Left kidney (tissue), 2 donors: ENCODE measurements around the gene ZMAT2. TPM values are rescaled to one million over a fixed set of nuclear protein-coding genes. Genes with fewer than 3 reads are reported as not detected.
A peak's percentile ranks its signal among the peaks of the same experiment; 100 is the strongest.
"Not testable (repeated sequence)": the region's sequence is repeated elsewhere in the genome, so short reads cannot be mapped to it uniquely, and the experiment has no call there.

Source experiments
- DNase-seq: peaks from one replicate; pipeline ENCODE4 v3.0.0-alpha.2; 2013
- polyA plus RNA-seq: library from polyadenylated mRNA; unstranded; fragments of 120-200 nt; gene quantifications from one replicate; pipeline ENCODE4 v1.2.1, GENCODE V29; 2013; ENCODE audit not compliant: insufficient read length

Gene ZMAT2
- polyA plus RNA-seq, 1 donor = 124 TPM

GRCh38 chr5:140696891-140697492 is 3.3 kb upstream of the ZMAT2 start:
- no peak for DNase-seq

- DNase-seq = no peak
These were observed 7.6 kb downstream of the ZMAT2 start for GRCh38 chr5:140707812-140708211.

- not testable (repeated sequence) for DNase-seq
These were observed 8.5 kb downstream of the ZMAT2 start for GRCh38 chr5:140708787-140709186.

GRCh38 chr5:140710899-140711552 is 10.8 kb downstream of the ZMAT2 start:
- DNase-seq = peak; percentile 91

- DNase-seq = no peak
These were observed 11.5 kb downstream of the ZMAT2 start for GRCh38 chr5:140711794-140712193.

- no peak for DNase-seq
These were observed 13.4 kb downstream of the ZMAT2 start for GRCh38 chr5:140713562-140714094.

- not testable (repeated sequence) for DNase-seq
These were observed 16.0 kb downstream of the ZMAT2 start for GRCh38 chr5:140716238-140716637.

- DNase-seq = no peak
These were observed 18.0 kb downstream of the ZMAT2 start for GRCh38 chr5:140718266-140718592.

GRCh38 chr5:140720738-140721137 is 20.5 kb downstream of the ZMAT2 start:
- not testable (repeated sequence) for DNase-seq

GRCh38 chr5:140721395-140721794 is 21.1 kb downstream of the ZMAT2 start:
- not testable (repeated sequence) for DNase-seq

GRCh38 chr5:140725799-140726471 is 25.7 kb downstream of the ZMAT2 start:
- peak; percentile 44 for DNase-seq

GRCh38 chr5:140733098-140733497 is 32.9 kb downstream of the ZMAT2 start:
- no peak for DNase-seq

GRCh38 chr5:140734354-140734753 is 34.1 kb downstream of the ZMAT2 start:
- no peak for DNase-seq

- DNase-seq = no peak
These were observed 37.2 kb downstream of the ZMAT2 start for GRCh38 chr5:140737486-140737885.

- no peak for DNase-seq
These were observed 41.7 kb downstream of the ZMAT2 start for GRCh38 chr5:140741967-140742366.

GRCh38 chr5:140753561-140753960 is 53.3 kb downstream of the ZMAT2 start:
- no peak for DNase-seq

Other genes starting within 250 kb of the ZMAT2 start
- gene EIF4EBP3, start 152.8 kb upstream of the ZMAT2 start, polyA plus RNA-seq = 10.5 TPM
- gene SRA1, start 143.0 kb upstream of the ZMAT2 start, polyA plus RNA-seq = 27.2 TPM
- 58.6 TPM for gene APBB3, start 135.8 kb upstream of the ZMAT2 start, polyA plus RNA-seq
- 80.1 TPM for gene SLC35A4, start 135.6 kb upstream of the ZMAT2 start, polyA plus RNA-seq
- 5.6 TPM for gene CD14, start 67.3 kb upstream of the ZMAT2 start, polyA plus RNA-seq
- gene TMCO6, start 61.0 kb upstream of the ZMAT2 start, polyA plus RNA-seq = 19.8 TPM
- 69.0 TPM for gene NDUFA2, start 52.8 kb upstream of the ZMAT2 start, polyA plus RNA-seq
- 170 TPM for gene IK, start 52.6 kb upstream of the ZMAT2 start, polyA plus RNA-seq
- gene WDR55, start 35.5 kb upstream of the ZMAT2 start, polyA plus RNA-seq = 19.6 TPM
- 0.35 TPM for gene DND1, start 26.9 kb upstream of the ZMAT2 start, polyA plus RNA-seq
- 83.4 TPM for gene HARS1, start 9.1 kb upstream of the ZMAT2 start, polyA plus RNA-seq
- gene HARS2, start 9.0 kb upstream of the ZMAT2 start, polyA plus RNA-seq = 61.0 TPM
- gene PCDHA1, start 85.7 kb downstream of the ZMAT2 start, polyA plus RNA-seq = not detected
- 0.20 TPM for gene PCDHA2, start 94.4 kb downstream of the ZMAT2 start, polyA plus RNA-seq
- gene PCDHA3, start 100.6 kb downstream of the ZMAT2 start, polyA plus RNA-seq = 0.47 TPM
- 1.00 TPM for gene PCDHA4, start 106.6 kb downstream of the ZMAT2 start, polyA plus RNA-seq
- gene PCDHA5, start 121.2 kb downstream of the ZMAT2 start, polyA plus RNA-seq = 0.18 TPM
- gene PCDHA6, start 127.5 kb downstream of the ZMAT2 start, polyA plus RNA-seq = 0.38 TPM
- 0.35 TPM for gene PCDHA7, start 133.8 kb downstream of the ZMAT2 start, polyA plus RNA-seq
- gene PCDHA8, start 140.7 kb downstream of the ZMAT2 start, polyA plus RNA-seq = 0.17 TPM
- 0.03 TPM for gene PCDHA9, start 147.9 kb downstream of the ZMAT2 start, polyA plus RNA-seq
- gene PCDHA10, start 155.4 kb downstream of the ZMAT2 start, polyA plus RNA-seq = 0.62 TPM
- gene PCDHA11, start 168.5 kb downstream of the ZMAT2 start, polyA plus RNA-seq = 0.52 TPM
- gene PCDHA12, start 174.9 kb downstream of the ZMAT2 start, polyA plus RNA-seq = 0.23 TPM
- gene PCDHA13, start 181.7 kb downstream of the ZMAT2 start, polyA plus RNA-seq = not detected
- 0.13 TPM for gene PCDHAC1, start 225.9 kb downstream of the ZMAT2 start, polyA plus RNA-seq